Psoas muscle (tissue), 8 donors: ENCODE data around the gene PGAP2. TPM values are rescaled to one million over a fixed set of nuclear protein-coding genes. Genes with fewer than 3 reads are reported as not detected.
"Not testable (repeated sequence)": the region's sequence is repeated elsewhere in the genome, so short reads cannot be mapped to it uniquely, and the experiment has no call there.

Source experiments
- ATAC-seq, 4 donors: fragments of 200-7000 bp; cut with Tn5 transposase; one replicate each; pipeline ENCODE4 v1.9.1; 2020; ENCODE audit warnings: moderate library complexity in 3 of 4, mild to moderate bottlenecking in 2 of 4
- DNase-seq, 2 donors: peaks; one replicate each; pipeline ENCODE4 v3.0.0-alpha.2; 2020
- H3K27ac ChIP-seq: fragments of 200-600 bp; one replicate; pipeline ENCODE4 v1.8.0; 2022
- H3K27me3 ChIP-seq, 3 donors: fragments of 200-600 bp in 1 of 3; one replicate each; pipeline versions ENCODE4 v1.6.1 to v1.8.0; 2013 to 2022; ENCODE audit warnings: low read length in 2 of 3, mild to moderate bottlenecking in 2 of 3, moderate library complexity in 1 of 3; ENCODE audit not compliant: insufficient read depth in 3 of 3
- H3K36me3 ChIP-seq, 2 donors: fragments of 200-600 bp in 1 of 2; one replicate each; pipeline versions ENCODE4 v1.6.1 to v1.8.0; 2013 to 2022; ENCODE audit warnings: low read depth in 1 of 2, mild to moderate bottlenecking in 1 of 2, moderate library complexity in 1 of 2; ENCODE audit not compliant: insufficient read depth in 1 of 2
- H3K4me1 ChIP-seq: fragments of 200-600 bp; one replicate; pipeline ENCODE4 v1.8.0; 2022
- H3K4me3 ChIP-seq: fragments of 200-600 bp; one replicate; pipeline ENCODE4 v1.8.0; 2022; ENCODE audit warnings: mild to moderate bottlenecking
- H3K9me3 ChIP-seq: fragments of 200-600 bp; one replicate; pipeline ENCODE4 v1.8.0; 2022
- WGBS, 3 donors: extraction: QIAGEN DNeasy Blood & Tissue Kit; methylation state at CpG; one replicate each; pipeline versions ENCODE4 v1.1.6 to v1.1.7; 2013; 5-methylcytosine and 5-hydroxymethylcytosine counted together
- intact Hi-C, 2 donors: fragments of 100-400 bp; cut with DNase I; formaldehyde crosslinking; loops; one replicate each; pipeline versions ENCODE4 v1.11.0 to v1.14.2; 2022
- polyA plus RNA-seq, 3 donors: library from polyadenylated mRNA; stranded (reverse); fragments of 200-250 nt; gene quantifications; one replicate each; pipeline ENCODE4 v1.2.3, GENCODE V29; 2013
- total RNA-seq, 4 donors: library from RNA; stranded (reverse); fragmentation: NEBNext Ultra II Directional in 2 of 4; extraction: Animal tissue kit (Norgen Biotek cat#: 25700) in 2 of 4; gene quantifications; one replicate each; pipeline versions ENCODE4 v1.2.1 to v1.2.4, GENCODE V29; 2021 to 2023
- TF ChIP-seq, protein P1 (sequence below): fragments of 200-600 bp; IDR thresholded peaks from one replicate; pipeline ENCODE4 v1.8.0; 2022; ENCODE audit warnings: antibody characterized with exemption
- donor health status: healthy with polysubstance abuse.
- donor health status: DM: no; HTN: no; CAD: no; lungs with moderate emphysema.
- donor health status: Bipolar disorder and iron deficiency.
- donor health status: healthy.
- donor health status: DM: yes; HTN: yes; CAD: no.
- donor health status: DM: no; HTN: no; CAD: no.
- donor health status: DM: no; HTN: no; CAD: no.
- donor health status: DM: yes; HTN: yes; CAD: no.

Gene PGAP2
- total and polyA plus RNA-seq, 7 donors = 4.5 to 14.5 (median 6.0) TPM

DNA sequence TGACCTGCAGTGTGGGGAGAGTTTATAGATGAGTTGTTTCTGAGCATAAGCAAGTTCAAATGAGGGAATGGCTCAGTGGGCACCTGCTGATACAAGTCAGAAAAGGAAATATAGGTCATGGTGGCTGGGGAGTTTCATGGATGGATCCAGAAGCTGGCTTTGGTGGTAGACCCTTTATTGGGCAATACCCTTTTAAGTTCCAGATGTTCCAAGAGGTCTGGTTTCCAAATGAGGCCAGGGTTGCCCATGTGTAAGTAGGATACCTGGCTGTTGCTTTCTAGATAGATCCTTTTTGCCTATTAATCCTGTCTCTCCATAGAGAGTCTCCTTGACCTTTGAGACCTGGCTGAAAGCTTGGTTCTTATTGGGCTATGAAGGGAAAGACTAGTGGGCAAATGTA, 49.3 kb downstream of the PGAP2 start:
- DNase-seq = no peak
- TF ChIP-seq, protein P1, sequence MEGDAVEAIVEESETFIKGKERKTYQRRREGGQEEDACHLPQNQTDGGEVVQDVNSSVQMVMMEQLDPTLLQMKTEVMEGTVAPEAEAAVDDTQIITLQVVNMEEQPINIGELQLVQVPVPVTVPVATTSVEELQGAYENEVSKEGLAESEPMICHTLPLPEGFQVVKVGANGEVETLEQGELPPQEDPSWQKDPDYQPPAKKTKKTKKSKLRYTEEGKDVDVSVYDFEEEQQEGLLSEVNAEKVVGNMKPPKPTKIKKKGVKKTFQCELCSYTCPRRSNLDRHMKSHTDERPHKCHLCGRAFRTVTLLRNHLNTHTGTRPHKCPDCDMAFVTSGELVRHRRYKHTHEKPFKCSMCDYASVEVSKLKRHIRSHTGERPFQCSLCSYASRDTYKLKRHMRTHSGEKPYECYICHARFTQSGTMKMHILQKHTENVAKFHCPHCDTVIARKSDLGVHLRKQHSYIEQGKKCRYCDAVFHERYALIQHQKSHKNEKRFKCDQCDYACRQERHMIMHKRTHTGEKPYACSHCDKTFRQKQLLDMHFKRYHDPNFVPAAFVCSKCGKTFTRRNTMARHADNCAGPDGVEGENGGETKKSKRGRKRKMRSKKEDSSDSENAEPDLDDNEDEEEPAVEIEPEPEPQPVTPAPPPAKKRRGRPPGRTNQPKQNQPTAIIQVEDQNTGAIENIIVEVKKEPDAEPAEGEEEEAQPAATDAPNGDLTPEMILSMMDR = no peak
- H3K36me3 ChIP-seq = no peaks in the 10 kb centered on the region
- no peaks in the 10 kb centered on the region for H3K9me3 ChIP-seq
- no peak for ATAC-seq
- H3K27ac ChIP-seq = peak overlapping the region; percentile 99
- peaks cover 72% of the 10 kb centered on the region for H3K4me1 ChIP-seq
- H3K27me3 ChIP-seq = no peaks in the 10 kb centered on the region
- H3K4me3 ChIP-seq = peak overlapping the region; percentile 90
- intact Hi-C loops = loop anchor here (5.0 kb wide), 2 partner anchors 50 to 90 kb away; no protein-coding TSS in a partner anchor

DNA sequence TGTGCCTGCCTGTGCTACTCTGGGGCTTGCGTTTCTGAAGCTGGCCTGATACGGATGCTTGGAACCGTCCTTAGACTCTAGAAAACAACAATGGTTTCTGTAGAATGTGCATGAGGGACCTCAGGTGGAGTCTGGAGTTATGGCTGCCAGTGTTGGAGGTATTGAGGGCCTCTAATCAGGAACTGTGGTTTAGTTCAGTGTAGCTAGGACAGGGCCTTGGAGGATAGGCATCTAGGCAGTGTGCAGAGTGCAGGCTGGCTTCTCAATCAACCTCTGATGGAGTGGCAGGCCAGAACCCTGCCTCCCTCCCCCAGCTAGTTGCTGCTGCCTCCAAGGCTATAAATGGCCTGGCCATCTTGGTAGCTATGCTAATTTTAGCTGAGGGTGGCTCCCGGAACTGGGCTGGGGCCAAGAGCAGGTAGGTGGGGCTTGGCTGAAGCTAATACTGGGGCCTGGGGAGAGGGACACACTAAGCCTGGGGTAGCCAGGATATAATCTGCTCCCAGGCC, 51.1 kb downstream of the PGAP2 start:
- intact Hi-C loops = loop anchor here (5.0 kb wide), 2 partner anchors 48 to 88 kb away; no protein-coding TSS in a partner anchor
- DNase-seq (peak; percentile 70 to 91), ATAC-seq (peak; percentile 49 to 66 (median 58))
- H3K36me3 ChIP-seq = no peaks in the 10 kb centered on the region
- peaks cover 70% of the 10 kb centered on the region for H3K4me1 ChIP-seq
- H3K27ac ChIP-seq = peak overlapping the region; percentile 99
- WGBS, 3 donors = 28 to 43% (median 30%) methylated on average over 4 of the region's 4 CpGs
- TF ChIP-seq, protein P1 = no peak
- no peaks in the 10 kb centered on the region for H3K27me3 ChIP-seq
- no peaks in the 10 kb centered on the region for H3K9me3 ChIP-seq
- peak overlapping the region; percentile 90 for H3K4me3 ChIP-seq

- peak overlapping the region; percentile 99 for H3K27ac ChIP-seq
These were observed 52.0 kb downstream of the PGAP2 start for GRCh38 chr11:3860375-3860774.

DNA sequence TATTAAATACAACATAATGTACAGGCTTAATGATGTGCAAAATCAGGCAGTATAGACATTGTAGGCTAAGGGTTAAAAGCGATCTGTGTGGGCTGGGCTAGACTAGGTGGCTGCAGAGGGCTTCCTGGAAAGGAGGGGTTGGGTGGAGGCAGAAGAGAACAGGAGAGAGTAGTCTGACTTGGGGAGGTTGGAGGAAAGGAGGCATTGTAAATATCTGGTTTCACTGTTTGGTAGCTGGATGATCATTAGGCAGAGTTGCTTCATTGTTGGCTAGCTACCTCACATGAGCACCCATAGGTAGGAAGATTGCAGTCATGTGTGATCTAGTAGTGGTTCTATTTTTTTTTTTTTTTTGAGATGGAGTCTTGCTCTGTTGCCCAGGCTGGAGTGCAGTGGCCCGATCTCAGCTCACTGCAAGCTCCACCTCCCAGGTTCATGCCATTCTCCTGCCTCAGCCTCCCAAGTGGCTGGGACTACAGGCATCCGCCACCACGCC, 52.6 kb downstream of the PGAP2 start:
- 60 to 80% (median 67%) methylated on average over 3 to 4 of the region's 4 CpGs for WGBS, 3 donors
- ATAC-seq, H3K36me3 ChIP-seq, H3K9me3 ChIP-seq, H3K27me3 ChIP-seq, intact Hi-C loops, DNase-seq: not testable (repeated sequence)
- Histone ChIP-seq H3K27ac (peak overlapping the region; percentile 99), H3K4me1 (peaks cover 82% of the 10 kb centered on the region), H3K4me3 (peak overlapping the region; percentile 90)

More at GRCh38 chr11:3860375-3860774, 52.0 kb downstream of the PGAP2 start:
- Histone ChIP-seq H3K4me1 (peaks cover 77% of the 10 kb centered on the region), H3K9me3 (no peaks in the 10 kb centered on the region), H3K27me3 (no peaks in the 10 kb centered on the region), H3K4me3 (peak overlapping the region; percentile 90), H3K36me3 (no peaks in the 10 kb centered on the region)
- DNase-seq = no peak
- intact Hi-C loops = no loop called here
- WGBS, 3 donors = 59 to 78% (median 62%) methylated on average over 2 of the region's 2 CpGs
- TF ChIP-seq, protein P1 = no peak
- ATAC-seq = no peak

GRCh38 chr11:3861683-3862082, 53.3 kb downstream of the PGAP2 start:
- DNase-seq (no peak), ATAC-seq (no peak)
- TF ChIP-seq, protein P1 = no peak
- no peaks in the 10 kb centered on the region for H3K36me3 ChIP-seq
- H3K27me3 ChIP-seq = no peaks in the 10 kb centered on the region
- H3K9me3 ChIP-seq = no peaks in the 10 kb centered on the region
- 6 to 16% (median 15%) methylated on average over 1 of the region's 1 CpG for WGBS, 3 donors
- intact Hi-C loops = no loop called here
- H3K4me3 ChIP-seq = peak overlapping the region; percentile 9
- peaks cover 89% of the 10 kb centered on the region for H3K4me1 ChIP-seq
- peak overlapping the region; percentile 99 for H3K27ac ChIP-seq
